Measurements from ENCODE around the gene BIRC2.

- TF ChIP-seq CHD2 (IDR thresholded peaks at IDR 0.05; ENCODE audit: low read length, partially characterized antibody) = no peak
- TF ChIP-seq, protein P1, sequence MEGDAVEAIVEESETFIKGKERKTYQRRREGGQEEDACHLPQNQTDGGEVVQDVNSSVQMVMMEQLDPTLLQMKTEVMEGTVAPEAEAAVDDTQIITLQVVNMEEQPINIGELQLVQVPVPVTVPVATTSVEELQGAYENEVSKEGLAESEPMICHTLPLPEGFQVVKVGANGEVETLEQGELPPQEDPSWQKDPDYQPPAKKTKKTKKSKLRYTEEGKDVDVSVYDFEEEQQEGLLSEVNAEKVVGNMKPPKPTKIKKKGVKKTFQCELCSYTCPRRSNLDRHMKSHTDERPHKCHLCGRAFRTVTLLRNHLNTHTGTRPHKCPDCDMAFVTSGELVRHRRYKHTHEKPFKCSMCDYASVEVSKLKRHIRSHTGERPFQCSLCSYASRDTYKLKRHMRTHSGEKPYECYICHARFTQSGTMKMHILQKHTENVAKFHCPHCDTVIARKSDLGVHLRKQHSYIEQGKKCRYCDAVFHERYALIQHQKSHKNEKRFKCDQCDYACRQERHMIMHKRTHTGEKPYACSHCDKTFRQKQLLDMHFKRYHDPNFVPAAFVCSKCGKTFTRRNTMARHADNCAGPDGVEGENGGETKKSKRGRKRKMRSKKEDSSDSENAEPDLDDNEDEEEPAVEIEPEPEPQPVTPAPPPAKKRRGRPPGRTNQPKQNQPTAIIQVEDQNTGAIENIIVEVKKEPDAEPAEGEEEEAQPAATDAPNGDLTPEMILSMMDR (IDR thresholded peaks at IDR 0.05) = no peak
Observed at GRCh38 chr11:102426000-102426399, 79.0 kb downstream of the BIRC2 start.
